Naive thymus-derived CD4-positive, alpha-beta T cell (primary cell): ENCODE measurements around the gene NFATC2. TPM values are rescaled to one million over a fixed set of nuclear protein-coding genes. Genes with fewer than 3 reads are reported as not detected.

Experiments used
- ATAC-seq: fragments of 150-1000 bp; cut with Tn5 transposase; 2 replicates; pipeline ENCODE4 v1.10.0; 2021; ENCODE audit warnings: mild to moderate bottlenecking, moderate library complexity
- CTCF ChIA-PET: fragments of 350-600 bp; sonication (Branson Sonifier 250); formaldehyde crosslinking; loops from one replicate; lab custom pipeline; 2021; ENCODE audit warnings: antibody characterized with exemption; lab: Charles Lee
- POLR2A ChIA-PET: fragments of 350-600 bp; sonication (Branson Sonifier 250); formaldehyde crosslinking; loops from one replicate; lab custom pipeline; 2021; ENCODE audit warnings: antibody characterized with exemption, inconsistent platforms; lab: Charles Lee
- DNase-seq, 9 donors: peaks; one replicate each; pipeline versions ENCODE4 v3.0.0 to v3.0.0-alpha.2; 2020 to 2022; ENCODE audit warnings: mixed read lengths in 1 of 9
- H3K27ac ChIP-seq: one replicate; pipeline ENCODE4 v1.7.0; 2013; ENCODE audit warnings: mild to moderate bottlenecking, low read depth, low read length, moderate library complexity
- H3K27me3 ChIP-seq, 2 donors: one replicate each; pipeline ENCODE4 v1.7.0; 2013; ENCODE audit warnings: low read length in 2 of 2, mild to moderate bottlenecking in 2 of 2, moderate library complexity in 2 of 2; ENCODE audit not compliant: control insufficient read depth in 2 of 2, insufficient read depth in 2 of 2
- H3K36me3 ChIP-seq, 3 experiments: 1 replicate in 2 of 3; 2 replicates in 1 of 3; pipeline ENCODE4 v1.7.0; 2013; ENCODE audit warnings: low read length in 3 of 3, mild to moderate bottlenecking in 3 of 3, moderate library complexity in 1 of 3; ENCODE audit not compliant: insufficient read depth in 3 of 3, control insufficient read depth in 2 of 3
- H3K4me1 ChIP-seq, 2 donors: one replicate each; pipeline ENCODE4 v1.7.0; 2013; ENCODE audit warnings: low read length in 2 of 2, mild to moderate bottlenecking in 2 of 2, moderate library complexity in 1 of 2; ENCODE audit not compliant: control insufficient read depth in 2 of 2, insufficient read depth in 2 of 2
- H3K4me3 ChIP-seq: 2 replicates; pipeline ENCODE4 v1.7.0; 2013; ENCODE audit warnings: mild to moderate bottlenecking, low read length
- H3K9me3 ChIP-seq, 3 experiments: 1 replicate in 2 of 3; 2 replicates in 1 of 3; pipeline ENCODE4 v1.7.0; 2013; ENCODE audit warnings: low read length in 3 of 3; ENCODE audit not compliant: control insufficient read depth in 2 of 3
- H3K27ac Mint-ChIP-seq, 9 donors: one replicate each; pipeline ENCODE4 v1.8.0; 2020 to 2022; ENCODE audit warnings: mixed read lengths in 9 of 9, mild to moderate bottlenecking in 8 of 9, moderate library complexity in 5 of 9, inconsistent platforms in 2 of 9
- H3K27me3 Mint-ChIP-seq, 5 donors: one replicate each; pipeline ENCODE4 v1.8.0; 2021 to 2022; ENCODE audit warnings: mixed read lengths in 5 of 5, mild to moderate bottlenecking in 1 of 5
- H3K36me3 Mint-ChIP-seq, 5 donors: one replicate each; pipeline ENCODE4 v1.8.0; 2020 to 2022; ENCODE audit warnings: mixed read lengths in 5 of 5, mild to moderate bottlenecking in 3 of 5, inconsistent platforms in 1 of 5
- H3K4me1 Mint-ChIP-seq, 7 donors: one replicate each; pipeline ENCODE4 v1.8.0; 2020 to 2022; ENCODE audit warnings: mixed read lengths in 7 of 7, mild to moderate bottlenecking in 3 of 7, inconsistent platforms in 1 of 7
- H3K4me3 Mint-ChIP-seq, 10 donors: one replicate each; pipeline ENCODE4 v1.8.0; 2020 to 2022; ENCODE audit warnings: mild to moderate bottlenecking in 10 of 10, mixed read lengths in 10 of 10, moderate library complexity in 6 of 10, inconsistent platforms in 2 of 10
- H3K9me3 Mint-ChIP-seq, 11 donors: one replicate each; pipeline ENCODE4 v1.8.0; 2020 to 2022; ENCODE audit warnings: mixed read lengths in 11 of 11, mild to moderate bottlenecking in 4 of 11, inconsistent platforms in 1 of 11, moderate library complexity in 1 of 11
- intact Hi-C, 2 donors: fragments of 100-400 bp; cut with micrococcal nuclease; formaldehyde crosslinking; loops; one replicate each; pipeline ENCODE4 v1.15.1; 2023
- polyA plus RNA-seq, 2 donors: library from polyadenylated mRNA; unstranded; fragments of 300-500 nt; fragmentation: Illumina TruSeq; gene quantifications; one replicate each; pipeline ENCODE4 v1.2.3, GENCODE V29; 2021
- total RNA-seq, 6 experiments: library from RNA in 5 of 6; stranded (reverse) in 5 of 6; gene quantifications; 1 replicate in 5 of 6; 2 replicates in 1 of 6; pipeline ENCODE4 v1.2.3 and lab custom pipeline; 2021 to 2026

Gene NFATC2
- total and polyA plus RNA-seq, 7 experiments from 2014 or later, result 16.6 to 66.8 (median 42.6) TPM

GRCh38 chr20:51563486-51564332, 21.2 kb upstream of the NFATC2 start:
- H3K9me3 ChIP-seq, result peaks cover 0 to 3% (median 0%) of the 10 kb centered on the region in 3 experiments
- DNase-seq, result no peak
- H3K4me1 ChIP-seq, result peaks cover 9 to 11% of the 10 kb centered on the region in 2 donors
- Mint-ChIP-seq H3K4me1 (peaks cover 10 to 36% (median 19%) of the 10 kb centered on the region in 7 donors), H3K4me3 (peak overlapping the region in 8 of 10 donors; percentile 29 to 78 (median 48)), H3K27me3 (peaks cover 35 to 81% (median 46%) of the 10 kb centered on the region in 5 donors), H3K9me3 (peaks cover 0 to 10% (median 4%) of the 10 kb centered on the region in 11 donors), H3K27ac (no peak overlapping the region), H3K36me3 (peaks cover 0 to 9% (median 4%) of the 10 kb centered on the region in 5 donors)
- CTCF ChIA-PET, result interaction anchor here (1.2 kb wide), 1 partner anchor 177 kb away, joined by 7 read pairs; no protein-coding TSS in a partner anchor
- H3K4me3 ChIP-seq, result no peak overlapping the region
- H3K36me3 ChIP-seq, result no peaks in the 10 kb centered on the region
- POLR2A ChIA-PET, result interaction anchor here (0.7 to 1.1 kb wide), 3 partner anchors 9 to 72 kb away, joined by 3 to 4 read pairs (median 3); partner anchors contain the start of gene NFATC2
- no peak for ATAC-seq
- H3K27ac ChIP-seq, result no peak overlapping the region
- intact Hi-C loops, result no loop called here
- peaks cover 16 to 32% of the 10 kb centered on the region in 2 donors for H3K27me3 ChIP-seq

- Histone ChIP-seq H3K27ac (no peak overlapping the region), H3K4me3 (no peak overlapping the region), H3K9me3 (peaks cover 0 to 1% (median 0%) of the 10 kb centered on the region in 3 experiments), H3K36me3 (no peaks in the 10 kb centered on the region), H3K27me3 (peaks cover 16 to 34% of the 10 kb centered on the region in 2 donors), H3K4me1 (peaks cover 9 to 11% of the 10 kb centered on the region in 2 donors)
- Mint-ChIP-seq H3K4me3 (peak overlapping the region in 8 of 10 donors; percentile 32 to 84 (median 72)), H3K27ac (no peak overlapping the region), H3K36me3 (peaks cover 0 to 3% (median 0%) of the 10 kb centered on the region in 5 donors), H3K9me3 (peaks cover 0 to 4% (median 2%) of the 10 kb centered on the region in 11 donors), H3K27me3 (peaks cover 35 to 79% (median 49%) of the 10 kb centered on the region in 5 donors), H3K4me1 (peaks cover 10 to 36% (median 19%) of the 10 kb centered on the region in 7 donors)
- intact Hi-C loops, result no loop called here
- ChIA-PET CTCF (interaction anchor here (0.7 to 1.2 kb wide), 2 partner anchors 15 to 176 kb away, joined by 3 to 7 read pairs; no protein-coding TSS in a partner anchor), POLR2A (interaction anchor here (0.7 to 1.1 kb wide), 3 partner anchors 10 to 71 kb away, joined by 3 to 4 read pairs (median 3); partner anchors contain the start of gene NFATC2)
- DNase-seq (no peak), ATAC-seq (no peak)
Observed at GRCh38 chr20:51563174-51563485, 20.6 kb upstream of the NFATC2 start.

GRCh38 chr20:51562332-51563173, 20.0 kb upstream of the NFATC2 start:
- no peaks in the 10 kb centered on the region for H3K9me3 ChIP-seq
- peak in 5 of 9 donors; percentile 12 to 32 (median 21) for DNase-seq
- Mint-ChIP-seq H3K27ac (no peak overlapping the region), H3K27me3 (peaks cover 38 to 77% (median 53%) of the 10 kb centered on the region in 5 donors), H3K4me1 (peaks cover 10 to 36% (median 19%) of the 10 kb centered on the region in 7 donors), H3K4me3 (peak overlapping the region; percentile 66 to 84 (median 74)), H3K36me3 (no peaks in the 10 kb centered on the region), H3K9me3 (no peaks in the 10 kb centered on the region)
- intact Hi-C loops, result loop anchor here in 1 of 2 donors (1.0 kb wide), 2 partner anchors 33 to 176 kb away; no protein-coding TSS in a partner anchor
- H3K27me3 ChIP-seq, result peaks cover 16 to 37% of the 10 kb centered on the region in 2 donors
- peak overlapping the region; percentile 49 for H3K4me3 ChIP-seq
- no peak overlapping the region for H3K27ac ChIP-seq
- CTCF ChIA-PET, result interaction anchor here (0.6 to 1.2 kb wide), 3 partner anchors 14 to 176 kb away, joined by 3 to 7 read pairs (median 3); no protein-coding TSS in a partner anchor
- no peaks in the 10 kb centered on the region for H3K36me3 ChIP-seq
- POLR2A ChIA-PET, result interaction anchor here (0.7 to 1.1 kb wide), 3 partner anchors 10 to 71 kb away, joined by 3 to 4 read pairs (median 3); partner anchors contain the start of gene NFATC2
- H3K4me1 ChIP-seq, result peaks cover 9 to 11% of the 10 kb centered on the region in 2 donors
- peak; percentile 32 for ATAC-seq

DNA sequence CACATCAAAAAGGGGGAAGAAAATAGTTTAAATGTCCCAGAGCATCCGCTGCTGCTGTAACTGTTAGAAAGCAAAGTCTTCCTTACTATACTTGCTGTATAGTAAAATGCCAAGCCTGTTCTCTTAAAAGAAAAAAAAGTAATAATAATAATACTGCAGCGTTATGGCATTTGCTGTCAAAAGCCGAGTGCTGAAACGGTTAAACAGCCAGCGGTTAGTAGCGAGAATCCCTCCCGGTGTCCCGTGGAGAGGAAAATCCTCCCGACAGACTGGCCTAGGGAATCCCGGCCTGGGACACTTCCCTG, 19.5 kb upstream of the NFATC2 start:
- Histone ChIP-seq H3K27me3 (peaks cover 16 to 37% of the 10 kb centered on the region in 2 donors), H3K27ac (no peak overlapping the region), H3K4me1 (peaks cover 9 to 11% of the 10 kb centered on the region in 2 donors), H3K4me3 (peak overlapping the region; percentile 49), H3K36me3 (no peaks in the 10 kb centered on the region), H3K9me3 (no peaks in the 10 kb centered on the region)
- H3K36me3 Mint-ChIP-seq, result no peaks in the 10 kb centered on the region
- H3K27ac Mint-ChIP-seq, result no peak overlapping the region
- intact Hi-C loops, result loop anchor here in 1 of 2 donors (1.0 kb wide), 2 partner anchors 33 to 176 kb away; no protein-coding TSS in a partner anchor
- ChIA-PET CTCF (no interaction called here), POLR2A (no interaction called here)
- peaks cover 44 to 81% (median 59%) of the 10 kb centered on the region in 5 donors for H3K27me3 Mint-ChIP-seq
- DNase-seq (no peak), ATAC-seq (no peak)
- no peaks in the 10 kb centered on the region for H3K9me3 Mint-ChIP-seq
- peaks cover 10 to 36% (median 19%) of the 10 kb centered on the region in 7 donors for H3K4me1 Mint-ChIP-seq
- peak overlapping the region; percentile 66 to 80 (median 72) for H3K4me3 Mint-ChIP-seq

DNA sequence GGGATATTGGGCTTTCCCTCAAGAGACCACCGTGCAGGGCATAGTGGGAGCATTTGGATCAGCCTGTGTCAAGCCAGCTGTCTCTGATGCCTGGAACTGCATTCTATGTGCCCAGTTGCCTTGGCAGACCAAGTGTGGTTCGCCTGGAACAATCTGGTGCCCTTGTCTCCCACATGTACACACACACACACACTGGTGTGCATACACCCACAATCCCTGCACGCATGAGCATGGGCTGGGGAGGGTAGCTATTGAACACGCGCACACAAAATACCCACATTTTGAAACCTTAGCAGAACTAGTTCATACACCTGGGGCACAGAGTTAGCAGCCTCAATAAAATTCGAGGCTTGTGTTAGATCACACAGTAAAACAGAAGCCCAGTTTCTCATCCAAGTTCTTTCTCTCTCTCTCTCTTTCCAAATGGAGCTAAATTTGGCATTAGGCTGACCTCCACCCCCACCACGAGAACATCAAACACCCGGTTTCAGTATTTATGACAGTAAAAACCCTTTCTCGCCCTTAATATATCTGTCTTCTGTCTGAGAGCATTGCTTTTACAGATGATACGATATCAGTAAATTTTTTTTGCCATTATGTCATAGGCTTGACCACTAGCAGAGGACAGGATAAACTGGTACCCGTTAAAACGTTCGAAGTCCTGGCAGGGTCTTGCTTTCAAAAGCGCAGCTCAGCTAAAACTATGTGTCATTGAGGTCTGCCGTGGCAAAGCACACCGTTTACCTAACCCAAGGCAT, 18.2 kb upstream of the NFATC2 start:
- intact Hi-C loops, result loop anchor here in 1 of 2 donors (2.0 kb wide), 1 partner anchor 20 kb away; no protein-coding TSS in a partner anchor
- peaks cover 9 to 11% of the 10 kb centered on the region in 2 donors for H3K4me1 ChIP-seq
- Mint-ChIP-seq H3K27ac (peak overlapping the region in 1 of 9 donors; percentile 19), H3K27me3 (peaks cover 54 to 79% (median 65%) of the 10 kb centered on the region in 5 donors), H3K36me3 (no peaks in the 10 kb centered on the region), H3K9me3 (no peaks in the 10 kb centered on the region), H3K4me1 (peaks cover 10 to 36% (median 19%) of the 10 kb centered on the region in 7 donors), H3K4me3 (peak overlapping the region in 9 of 10 donors; percentile 55 to 79 (median 70))
- no peak for DNase-seq
- no peak overlapping the region for H3K4me3 ChIP-seq
- no peaks in the 10 kb centered on the region for H3K36me3 ChIP-seq
- H3K27me3 ChIP-seq, result peaks cover 16 to 37% of the 10 kb centered on the region in 2 donors
- ChIA-PET POLR2A (interaction anchor here (0.6 to 1.4 kb wide), 2 partner anchors 9 to 18 kb away, joined by 4 to 8 read pairs; partner anchors contain the start of gene NFATC2), CTCF (no interaction called here)
- H3K27ac ChIP-seq, result no peak overlapping the region
- H3K9me3 ChIP-seq, result no peaks in the 10 kb centered on the region
- no peak for ATAC-seq
